Body of pancreas (tissue), 4 donors: ENCODE data around the gene AIFM2.

ENCODE experiments used
- POLR2A ChIP-seq, 3 donors: fragments of 450-650 bp; IDR thresholded peaks; one replicate each; pipeline ENCODE4 v1.6.1; 2016; ENCODE audit warnings: antibody characterized with exemption in 3 of 3, mild to moderate bottlenecking in 2 of 3
- TF ChIP-seq, protein P1 (sequence below), 7 experiments: fragments of 450-650 bp in 4 of 7; fragments of 200-600 bp in 3 of 7; sonication (generic) in 3 of 7; IDR thresholded peaks; one replicate each; pipeline ENCODE4 v1.5.1; 2016 to 2019; ENCODE audit warnings: antibody characterized with exemption in 7 of 7

DNA sequence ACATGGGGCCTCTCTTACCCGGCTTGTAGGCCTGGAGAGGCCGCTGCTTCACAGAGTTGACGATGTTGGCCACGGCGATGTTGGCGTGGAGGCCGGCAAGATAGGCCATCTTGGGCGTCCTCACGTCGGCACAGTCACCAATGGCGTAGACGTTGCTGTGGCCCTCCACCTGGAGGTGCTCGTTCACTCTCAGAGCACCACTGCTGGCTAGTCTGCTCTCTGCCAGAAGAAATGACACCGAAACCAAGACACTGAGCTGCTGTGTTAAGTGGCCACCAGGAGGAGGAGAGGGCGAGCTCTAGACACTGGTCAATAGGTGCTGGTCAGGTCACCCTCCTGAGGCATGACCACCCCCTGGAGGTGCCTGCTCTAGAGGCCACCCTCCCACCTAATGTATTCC lies 17.7 kb downstream of the AIFM2 start:
- no peak for TF ChIP-seq POLR2A (IDR thresholded peaks at IDR 0.05)
- TF ChIP-seq, protein P1, sequence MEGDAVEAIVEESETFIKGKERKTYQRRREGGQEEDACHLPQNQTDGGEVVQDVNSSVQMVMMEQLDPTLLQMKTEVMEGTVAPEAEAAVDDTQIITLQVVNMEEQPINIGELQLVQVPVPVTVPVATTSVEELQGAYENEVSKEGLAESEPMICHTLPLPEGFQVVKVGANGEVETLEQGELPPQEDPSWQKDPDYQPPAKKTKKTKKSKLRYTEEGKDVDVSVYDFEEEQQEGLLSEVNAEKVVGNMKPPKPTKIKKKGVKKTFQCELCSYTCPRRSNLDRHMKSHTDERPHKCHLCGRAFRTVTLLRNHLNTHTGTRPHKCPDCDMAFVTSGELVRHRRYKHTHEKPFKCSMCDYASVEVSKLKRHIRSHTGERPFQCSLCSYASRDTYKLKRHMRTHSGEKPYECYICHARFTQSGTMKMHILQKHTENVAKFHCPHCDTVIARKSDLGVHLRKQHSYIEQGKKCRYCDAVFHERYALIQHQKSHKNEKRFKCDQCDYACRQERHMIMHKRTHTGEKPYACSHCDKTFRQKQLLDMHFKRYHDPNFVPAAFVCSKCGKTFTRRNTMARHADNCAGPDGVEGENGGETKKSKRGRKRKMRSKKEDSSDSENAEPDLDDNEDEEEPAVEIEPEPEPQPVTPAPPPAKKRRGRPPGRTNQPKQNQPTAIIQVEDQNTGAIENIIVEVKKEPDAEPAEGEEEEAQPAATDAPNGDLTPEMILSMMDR (IDR thresholded peaks at IDR 0.05): no peak
